WTC11 (cell line): Measurements from ENCODE around the gene MRO.

Experiments
- CREM ChIP-seq: sonication (generic); formaldehyde crosslinking; IDR thresholded peaks from 2 replicates; pipeline ENCODE4 v1.8.1; 2022; ENCODE audit warnings: mild to moderate bottlenecking, missing genetic modification reagents, moderate library complexity
- TP53 ChIP-seq: sonication (generic); formaldehyde crosslinking; IDR thresholded peaks from 2 replicates; pipeline ENCODE4 v1.8.1; 2023; ENCODE audit warnings: mild to moderate bottlenecking, missing genetic modification reagents
- TF ChIP-seq, protein P1 (sequence below): fragments of 200-600 bp; IDR thresholded peaks from 2 replicates; pipeline ENCODE4 v1.8.0; 2022; ENCODE audit warnings: antibody characterized with exemption
- TF ChIP-seq, protein P2 (sequence below): sonication (generic); formaldehyde crosslinking; IDR thresholded peaks from 2 replicates; pipeline ENCODE4 v1.8.0; 2022; ENCODE audit warnings: mild to moderate bottlenecking, missing genetic modification reagents

DNA sequence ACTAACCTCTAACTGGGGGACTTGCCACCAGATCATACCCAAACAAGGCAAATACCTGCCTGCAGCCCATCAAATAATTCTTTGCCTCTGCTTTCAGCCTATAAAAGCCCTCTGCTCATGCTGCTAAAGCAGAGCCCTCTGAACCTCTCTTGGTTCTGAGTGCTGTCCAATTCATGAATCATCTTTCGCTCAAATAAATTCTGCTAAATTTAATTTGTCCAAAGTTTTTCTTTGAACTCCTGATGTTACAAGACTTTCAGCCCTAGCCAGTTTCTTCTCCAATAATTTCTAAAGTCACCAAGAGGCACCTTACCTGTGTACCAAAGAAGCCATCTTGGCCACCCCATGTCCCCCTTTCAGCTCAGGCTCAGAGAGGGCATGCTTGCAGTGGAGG, 72.0 kb downstream of the MRO start:
- TF ChIP-seq, protein P1, sequence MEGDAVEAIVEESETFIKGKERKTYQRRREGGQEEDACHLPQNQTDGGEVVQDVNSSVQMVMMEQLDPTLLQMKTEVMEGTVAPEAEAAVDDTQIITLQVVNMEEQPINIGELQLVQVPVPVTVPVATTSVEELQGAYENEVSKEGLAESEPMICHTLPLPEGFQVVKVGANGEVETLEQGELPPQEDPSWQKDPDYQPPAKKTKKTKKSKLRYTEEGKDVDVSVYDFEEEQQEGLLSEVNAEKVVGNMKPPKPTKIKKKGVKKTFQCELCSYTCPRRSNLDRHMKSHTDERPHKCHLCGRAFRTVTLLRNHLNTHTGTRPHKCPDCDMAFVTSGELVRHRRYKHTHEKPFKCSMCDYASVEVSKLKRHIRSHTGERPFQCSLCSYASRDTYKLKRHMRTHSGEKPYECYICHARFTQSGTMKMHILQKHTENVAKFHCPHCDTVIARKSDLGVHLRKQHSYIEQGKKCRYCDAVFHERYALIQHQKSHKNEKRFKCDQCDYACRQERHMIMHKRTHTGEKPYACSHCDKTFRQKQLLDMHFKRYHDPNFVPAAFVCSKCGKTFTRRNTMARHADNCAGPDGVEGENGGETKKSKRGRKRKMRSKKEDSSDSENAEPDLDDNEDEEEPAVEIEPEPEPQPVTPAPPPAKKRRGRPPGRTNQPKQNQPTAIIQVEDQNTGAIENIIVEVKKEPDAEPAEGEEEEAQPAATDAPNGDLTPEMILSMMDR = no peak
- no peak for TF ChIP-seq TP53
- TF ChIP-seq, protein P2, sequence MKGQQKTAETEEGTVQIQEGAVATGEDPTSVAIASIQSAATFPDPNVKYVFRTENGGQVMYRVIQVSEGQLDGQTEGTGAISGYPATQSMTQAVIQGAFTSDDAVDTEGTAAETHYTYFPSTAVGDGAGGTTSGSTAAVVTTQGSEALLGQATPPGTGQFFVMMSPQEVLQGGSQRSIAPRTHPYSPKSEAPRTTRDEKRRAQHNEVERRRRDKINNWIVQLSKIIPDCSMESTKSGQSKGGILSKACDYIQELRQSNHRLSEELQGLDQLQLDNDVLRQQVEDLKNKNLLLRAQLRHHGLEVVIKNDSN (CRISPR knock-in tag) = no peak
- no peak for TF ChIP-seq CREM (CRISPR knock-in tag)
